VCaP (cell line): Measurements from ENCODE around the gene FGF11.

Source experiments
- H3K27ac ChIP-seq: fragments of 450-650 bp; 2 replicates; pipeline ENCODE4 v1.5.1; 2017
- CTCF ChIP-seq: fragments of 450-650 bp; conservative IDR thresholded peaks from 2 replicates; pipeline ENCODE4 v1.5.1; 2017; ENCODE audit warnings: mild to moderate bottlenecking, moderate library complexity

The FGF11 gene

DNA sequence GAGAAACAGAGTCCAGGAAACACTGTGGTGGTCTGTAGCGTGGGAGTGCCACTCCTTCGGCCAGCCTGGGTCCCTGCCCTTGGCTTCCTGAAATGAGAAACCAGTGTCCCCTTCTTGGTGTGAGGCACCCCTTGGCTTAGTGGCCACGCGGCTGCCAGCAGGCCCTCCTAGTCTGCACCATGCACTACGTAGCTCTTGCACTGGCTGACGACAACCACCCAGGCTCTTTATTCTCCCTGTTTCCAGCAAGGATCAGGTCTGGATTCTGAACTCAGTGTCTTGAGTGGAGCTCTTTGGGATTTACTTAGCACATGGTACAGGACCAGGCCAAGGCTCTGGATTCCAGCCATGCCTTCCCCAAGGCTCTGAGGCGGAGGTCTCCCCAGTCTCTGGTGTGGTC, 11.8 kb upstream of the FGF11 start:
- H3K27ac ChIP-seq, result no peak overlapping the region
- TF ChIP-seq CTCF, result no peak

DNA sequence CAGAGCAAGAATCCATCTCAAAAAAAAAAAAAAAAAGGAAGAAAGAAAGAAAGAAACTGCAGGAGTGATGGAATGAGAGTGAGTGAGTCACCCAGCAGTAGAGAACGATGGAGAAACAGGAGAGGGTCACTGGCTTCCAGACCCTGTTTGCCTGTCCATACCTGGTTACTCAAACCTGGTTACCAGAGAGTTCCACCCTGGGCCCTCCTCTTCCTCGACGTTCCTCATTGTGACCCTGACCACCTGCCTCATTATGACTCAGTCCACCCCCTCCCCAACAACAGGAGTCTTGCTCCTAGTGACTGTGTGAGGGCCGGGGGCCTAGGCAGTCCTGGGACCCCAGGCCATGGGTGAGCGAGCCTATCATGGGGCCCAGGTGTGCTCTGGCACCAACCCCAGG, 10.8 kb upstream of the FGF11 start, which contains the start of gene SPEM3:
Gene SPEM3, plus strand, starts transcription at position 301 of the 400 bp plus-strand sequence. Its CDS starts 46 bp downstream, at position 347.
- TF ChIP-seq CTCF, result no peak

GRCh38 chr17:7429722-7430121, 9.6 kb upstream of the FGF11 start:
- H3K27ac ChIP-seq, result no peak overlapping the region
- TF ChIP-seq CTCF, result no peak

More for the DNA sequence above, 10.8 kb upstream of the FGF11 start, which contains the start of gene SPEM3:
- no peak within 1 kb of the TSS for H3K27ac ChIP-seq

GRCh38 chr17:7431231-7431630, 8.1 kb upstream of the FGF11 start:
- no peak overlapping the region for H3K27ac ChIP-seq
- TF ChIP-seq CTCF, result no peak

DNA sequence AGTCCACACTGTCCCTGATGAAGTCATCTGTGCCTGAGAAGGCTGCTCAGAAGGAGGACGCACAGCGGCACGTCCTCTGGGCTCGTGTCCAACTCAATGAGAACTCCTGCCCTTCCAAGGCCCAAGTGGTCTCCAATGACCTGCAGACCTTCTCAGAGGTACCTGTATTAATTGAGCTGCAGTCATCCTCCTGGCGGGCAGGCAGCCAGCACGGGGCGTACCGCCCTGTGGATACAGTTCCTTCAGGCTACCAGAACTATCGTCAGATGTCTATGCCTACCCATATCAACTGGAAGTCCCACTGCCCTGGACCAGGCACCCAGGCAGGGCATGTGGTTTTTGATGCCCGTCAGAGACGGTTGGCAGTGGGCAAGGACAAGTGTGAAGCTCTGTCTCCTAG, 7.0 kb upstream of the FGF11 start:
- no peak overlapping the region for H3K27ac ChIP-seq
- TF ChIP-seq CTCF, result no peak

- H3K27ac ChIP-seq, result peak overlapping the region; percentile 67
- TF ChIP-seq CTCF, result no peak; the same call in 1 of the 2 replicates
Observed at GRCh38 chr17:7435676-7436555, 3.4 kb upstream of the FGF11 start.

GRCh38 chr17:7436556-7437368, 2.5 kb upstream of the FGF11 start:
- peak overlapping the region; percentile 67 for H3K27ac ChIP-seq
- peak; percentile 87 for TF ChIP-seq CTCF
